T-helper 1 cell treated with Interleukin-12 subunit alpha and Interleukin-12 subunit beta and Interleukin-4 antibody, amounts not matched to agents 30 ng/mL and 1 ng/mL, for 36 hours (primary cell): ENCODE results near the gene DPP8. TPM values are rescaled to one million over a fixed set of nuclear protein-coding genes. Genes with fewer than 3 reads are reported as not detected.

Source experiments
- intact Hi-C: fragments of 100-400 bp; cut with micrococcal nuclease; formaldehyde crosslinking; loops from one replicate; pipeline ENCODE4 v1.15.1; 2024
- total RNA-seq: library from RNA; stranded (reverse); gene quantifications from 2 replicates; pipeline ENCODE4 v1.2.3, GENCODE V29; 2022

DPP8 gene
- total RNA-seq, 1 donor from 2014 or later, result 43.6 TPM

DNA sequence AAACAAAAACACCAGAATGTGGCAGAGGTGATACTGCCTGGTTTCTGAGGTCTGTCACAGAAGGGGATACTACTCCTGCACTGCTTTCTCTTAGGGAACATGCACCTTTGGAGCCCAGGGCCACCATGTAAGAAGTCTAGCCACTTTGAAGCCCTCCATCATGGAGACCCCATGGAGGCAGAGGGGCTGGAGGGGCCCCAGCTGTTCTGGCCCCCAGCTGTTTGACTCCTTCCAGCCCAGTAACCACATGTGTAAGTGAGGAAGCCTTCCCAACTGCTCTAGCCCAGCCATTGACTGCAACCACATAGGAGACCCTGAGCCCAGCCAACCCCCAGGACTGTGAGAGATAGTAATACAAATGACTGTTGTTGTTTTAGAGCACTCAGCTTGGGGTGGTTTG, 85.8 kb downstream of the DPP8 start:
- intact Hi-C loops, result no loop called here

DNA sequence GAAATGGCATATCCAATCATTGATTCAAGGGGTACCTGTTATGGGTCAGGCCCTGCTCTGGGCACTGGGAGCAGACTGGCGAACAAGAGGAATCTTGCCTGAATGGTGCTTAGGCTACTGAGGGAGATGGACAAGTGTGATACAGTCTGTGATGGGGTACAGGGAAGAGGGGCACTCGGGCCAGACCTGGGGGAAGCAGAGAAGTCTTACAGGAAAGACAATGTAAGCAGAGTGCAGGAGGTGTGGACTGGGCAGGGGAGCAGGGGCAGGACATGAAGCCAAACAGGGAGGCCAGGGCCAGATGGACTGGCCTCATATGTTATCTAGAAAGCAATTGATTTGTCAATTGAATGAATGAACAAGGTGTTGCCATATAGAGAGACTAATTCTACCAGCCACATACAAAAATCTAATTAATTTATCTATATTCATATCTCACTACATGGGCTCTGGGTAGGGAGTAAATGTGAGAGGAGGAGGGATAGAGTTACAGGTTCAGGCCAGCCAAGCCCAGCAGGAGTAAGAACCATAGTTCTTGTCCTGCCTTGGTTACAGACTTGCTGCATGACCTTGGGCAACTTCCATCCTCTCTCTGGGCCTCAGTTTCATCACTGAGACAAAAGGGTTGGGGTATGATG, 91.2 kb downstream of the DPP8 start:
- intact Hi-C loops, result no loop called here

DNA sequence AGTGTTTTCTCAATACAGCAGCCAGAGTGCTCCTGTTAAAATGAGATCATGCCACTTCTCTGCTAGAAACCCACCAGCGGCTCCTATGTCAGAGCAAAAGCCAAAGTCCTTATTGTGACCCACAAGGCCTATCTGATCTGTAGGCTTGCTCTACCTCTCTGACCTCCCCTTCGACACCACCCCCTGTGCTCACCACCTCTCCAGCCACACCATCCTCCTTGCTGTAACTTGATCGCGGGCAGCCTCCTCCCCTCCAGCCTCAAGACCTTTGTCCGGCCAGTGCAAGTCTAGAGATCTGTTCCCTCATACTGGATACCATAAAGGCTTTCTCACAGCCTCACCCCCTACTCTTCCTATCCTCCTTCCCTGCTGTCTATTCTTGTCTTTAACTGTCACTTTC, 92.8 kb downstream of the DPP8 start:
- intact Hi-C loops, result no loop called here

DNA sequence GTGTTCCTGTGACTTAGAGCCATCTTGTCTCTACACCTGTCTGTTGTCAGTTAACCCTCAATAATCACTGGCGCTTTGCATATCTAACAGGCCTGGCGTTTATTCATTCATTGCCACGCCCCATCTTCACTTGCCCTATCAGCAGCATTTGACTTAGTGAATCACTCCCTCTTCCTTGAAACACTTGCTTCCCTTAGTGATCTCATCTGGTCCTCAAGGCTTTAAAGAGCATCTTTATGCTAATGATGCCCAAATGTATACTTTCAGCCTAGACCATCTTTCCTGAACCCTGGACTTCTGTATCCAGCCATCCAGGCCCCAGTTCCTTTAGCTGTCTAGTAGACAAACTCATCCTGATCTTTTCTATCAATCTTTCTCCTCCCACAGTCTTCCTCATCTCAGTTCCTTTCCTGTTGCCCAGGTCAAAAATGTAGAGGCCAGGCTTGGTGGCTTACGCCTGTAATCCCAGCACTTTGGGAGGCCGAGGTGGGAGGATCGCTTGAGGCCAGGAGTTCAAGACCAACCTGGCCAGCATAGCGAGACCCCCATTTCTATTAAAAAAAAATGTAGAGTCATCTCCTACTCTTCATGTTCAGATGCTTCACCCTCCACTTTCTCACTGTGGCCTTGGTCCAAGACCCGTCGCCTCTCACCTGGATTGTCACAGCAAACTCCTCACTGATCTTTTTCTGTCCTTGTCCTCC, 93.4 kb downstream of the DPP8 start:
- intact Hi-C loops, result no loop called here

DNA sequence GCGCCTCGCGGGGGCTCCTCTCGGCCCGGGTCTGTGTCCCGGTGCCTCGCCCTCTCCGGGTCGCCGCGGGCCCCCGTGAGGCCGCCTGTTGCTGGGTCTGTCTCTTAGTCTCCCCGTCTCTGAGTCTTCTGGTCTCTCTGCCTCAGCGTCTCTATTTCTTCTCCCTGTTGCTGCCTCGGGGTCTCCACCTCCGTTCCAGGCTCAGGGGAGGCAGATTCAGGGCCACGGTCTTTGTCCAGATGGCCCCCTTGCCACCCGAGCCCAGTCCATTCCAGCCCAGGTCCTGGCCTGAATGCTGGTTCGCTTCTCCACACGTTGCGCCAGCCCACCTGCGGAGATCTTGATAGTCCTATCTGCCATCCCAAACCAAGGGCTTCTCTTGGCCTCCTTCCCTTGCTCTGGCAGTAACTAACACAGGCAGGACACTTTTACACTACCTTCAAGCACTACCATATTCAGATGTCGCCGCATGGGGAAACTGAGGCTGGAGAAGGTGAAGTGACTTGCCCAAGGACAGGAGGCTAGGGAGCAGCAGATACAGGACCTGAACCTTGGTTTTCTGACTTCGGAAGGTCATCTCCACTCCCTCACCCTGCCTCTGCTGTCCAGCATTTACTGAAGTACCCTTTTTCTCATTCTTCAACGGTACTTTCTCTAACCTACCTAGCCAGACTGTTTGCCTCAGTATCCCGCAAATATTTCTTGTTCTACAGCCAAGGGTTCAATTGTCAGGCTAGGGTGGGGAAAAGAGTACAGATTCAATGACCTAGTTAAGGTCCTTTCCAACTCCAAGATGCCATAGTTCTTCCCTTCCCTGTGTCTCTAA, 94.1 kb downstream of the DPP8 start:
- intact Hi-C loops, result no loop called here

DNA sequence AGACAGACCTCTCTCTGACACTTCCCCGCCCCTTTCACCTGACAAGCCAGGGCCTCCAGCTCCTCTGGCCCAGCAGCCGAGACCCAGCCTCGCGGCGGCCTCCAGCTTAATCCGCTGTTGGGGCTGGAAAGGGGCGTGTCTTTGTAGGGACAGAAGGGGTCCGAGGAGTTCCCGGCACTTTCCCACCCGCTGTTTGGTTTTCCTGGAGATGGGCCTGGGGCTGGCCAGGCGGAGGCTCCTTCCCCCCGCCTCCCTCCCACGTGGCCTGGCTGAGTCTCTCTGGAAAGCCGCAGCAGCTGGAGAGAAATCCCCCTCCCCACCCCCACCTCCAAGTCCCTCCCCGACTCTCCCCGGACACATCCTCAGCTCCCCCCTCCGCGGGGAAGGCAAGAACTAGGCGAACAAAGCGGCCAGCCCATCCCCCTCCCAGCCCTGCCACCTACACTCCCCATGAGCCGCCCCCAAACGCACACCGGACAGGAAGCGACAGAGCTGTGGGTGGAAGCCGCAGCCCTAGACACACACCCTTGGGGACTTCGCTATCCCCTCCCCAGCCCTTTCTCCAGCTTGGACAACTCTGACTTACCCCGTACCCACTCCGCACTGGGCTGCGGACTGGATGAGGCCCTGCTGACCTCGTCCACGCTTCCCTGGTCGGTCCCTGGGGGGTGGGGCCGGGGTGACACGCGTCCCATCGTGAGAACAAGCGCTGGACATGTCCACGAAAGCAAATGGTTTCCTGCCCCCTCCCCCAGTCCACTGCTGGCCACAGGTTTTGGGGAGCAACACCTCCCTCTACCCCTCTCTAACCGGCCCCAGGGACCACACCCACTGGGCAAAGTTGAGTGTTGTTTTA, 95.9 kb downstream of the DPP8 start:
- intact Hi-C loops, result no loop called here

DNA sequence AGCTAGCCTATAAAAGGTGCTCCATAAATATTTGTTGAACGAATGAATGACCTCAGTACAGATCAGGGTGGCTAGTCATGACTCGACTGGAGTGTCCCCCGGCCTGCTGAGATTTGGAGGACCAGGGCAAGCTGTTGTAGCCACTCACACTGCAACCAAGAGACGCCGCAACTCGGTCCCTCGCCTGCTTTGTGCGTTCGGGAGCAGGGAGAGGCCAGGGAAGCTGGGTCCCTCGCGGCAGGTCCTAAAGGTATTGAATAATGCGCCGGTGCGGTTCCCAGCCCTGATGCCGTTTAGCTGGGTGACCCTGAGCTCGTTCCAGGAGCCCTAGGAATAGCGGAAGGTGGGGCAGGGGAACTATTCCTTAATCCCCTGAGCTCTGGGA, 96.5 kb downstream of the DPP8 start:
- intact Hi-C loops, result no loop called here

DNA sequence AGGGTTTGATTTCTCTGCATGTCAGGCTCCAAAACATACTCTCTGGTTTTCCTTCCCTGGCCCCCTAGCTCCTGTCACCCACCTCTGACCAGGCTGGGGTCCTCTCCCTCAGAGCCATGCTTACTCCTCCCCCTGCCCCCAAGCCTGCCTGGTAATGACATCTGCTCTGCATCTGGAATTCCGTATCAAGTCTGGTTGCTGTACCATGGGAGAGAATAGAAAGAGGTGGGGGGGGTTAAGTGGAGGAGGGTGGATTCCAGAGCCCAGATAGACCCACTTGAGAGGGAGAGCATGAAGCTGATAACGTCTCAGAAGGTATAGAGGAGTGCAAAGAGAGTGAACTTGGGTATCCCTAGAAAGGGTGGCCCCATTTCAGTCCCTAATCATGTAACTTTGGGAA, 98.9 kb downstream of the DPP8 start:
- intact Hi-C loops, result no loop called here

DNA sequence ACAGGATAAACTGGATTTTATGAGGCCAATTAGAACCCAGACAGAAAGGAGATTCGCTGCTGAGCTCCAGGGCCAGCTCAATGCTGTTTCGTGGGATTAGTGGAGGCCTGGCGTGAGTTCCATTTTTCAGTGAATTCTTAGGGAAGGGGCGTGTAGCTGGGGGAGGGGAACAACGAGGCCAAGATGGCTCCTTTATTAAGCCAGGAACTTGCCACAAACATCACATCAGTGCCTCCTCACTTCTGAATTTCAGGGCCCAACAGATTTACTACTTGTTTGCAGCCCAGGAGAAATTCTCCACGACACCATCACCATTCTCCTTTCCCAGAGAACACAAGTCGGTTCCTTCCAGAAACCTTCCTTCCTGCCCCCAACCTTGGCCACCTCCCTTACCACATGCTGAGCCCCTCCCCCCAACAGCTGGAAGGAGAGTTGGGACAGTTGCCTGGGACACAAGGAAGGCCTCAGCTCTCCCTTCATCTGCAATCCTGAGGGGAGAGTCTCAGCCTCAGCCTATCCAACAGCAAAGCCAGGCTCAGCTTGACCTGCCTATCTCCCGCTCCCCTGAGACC, 100.6 kb downstream of the DPP8 start:
- intact Hi-C loops, result no loop called here

DNA sequence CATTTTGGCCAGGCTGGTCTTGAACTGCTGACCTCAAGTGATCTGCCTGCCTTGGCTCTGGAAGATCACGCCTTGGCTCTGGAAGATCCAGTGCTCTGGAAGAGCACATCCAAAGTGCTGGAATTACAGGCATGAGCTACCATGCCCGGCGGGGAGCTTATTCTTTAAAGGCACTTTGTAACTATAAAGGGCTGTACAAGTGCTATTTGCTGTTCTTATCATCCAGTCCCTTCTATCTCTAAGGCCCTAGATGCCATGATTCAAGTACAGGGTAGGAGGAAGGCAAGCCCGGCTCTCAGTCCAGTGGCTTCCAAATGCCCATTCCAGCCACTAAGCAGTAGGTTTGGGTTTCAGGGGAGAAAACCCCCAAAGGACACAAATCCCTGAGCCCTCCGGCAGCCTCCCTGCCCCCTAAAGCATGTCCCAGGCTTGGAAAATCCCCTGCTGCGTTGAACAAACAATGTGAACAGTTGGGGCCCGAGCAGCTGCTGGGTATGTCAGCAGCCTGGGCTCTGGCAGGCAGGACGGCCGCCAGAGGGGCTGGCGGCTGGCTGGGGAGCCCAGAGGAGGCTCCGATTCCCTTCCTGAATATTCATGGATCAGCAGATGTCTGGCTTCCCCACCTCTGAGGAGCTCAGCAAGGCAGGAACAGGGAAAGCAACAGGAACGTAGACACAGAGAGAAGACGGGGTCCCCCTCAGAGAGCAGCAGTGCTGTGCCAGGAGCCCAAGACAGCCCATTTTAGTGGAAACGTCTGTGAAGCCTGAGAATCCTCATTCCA, 102.5 kb downstream of the DPP8 start:
- intact Hi-C loops, result no loop called here

DNA sequence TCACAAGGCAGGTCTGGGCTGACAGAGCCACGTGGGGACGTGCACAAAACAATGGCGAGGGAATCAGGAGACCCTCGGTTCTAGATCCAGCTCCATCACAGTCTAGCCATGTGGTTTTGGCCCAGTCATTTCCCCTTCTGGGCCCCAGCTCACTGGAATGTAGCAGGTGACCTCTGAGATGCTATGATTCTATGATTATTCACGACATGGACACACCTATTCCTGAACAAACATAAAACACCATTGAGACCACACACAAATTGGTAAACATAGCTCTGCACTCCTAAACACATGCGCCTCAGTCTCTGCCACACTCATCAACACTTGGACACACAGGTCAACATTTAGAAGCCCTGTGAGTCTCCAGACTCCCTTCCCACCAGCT, 103.7 kb downstream of the DPP8 start:
- intact Hi-C loops, result no loop called here

DNA sequence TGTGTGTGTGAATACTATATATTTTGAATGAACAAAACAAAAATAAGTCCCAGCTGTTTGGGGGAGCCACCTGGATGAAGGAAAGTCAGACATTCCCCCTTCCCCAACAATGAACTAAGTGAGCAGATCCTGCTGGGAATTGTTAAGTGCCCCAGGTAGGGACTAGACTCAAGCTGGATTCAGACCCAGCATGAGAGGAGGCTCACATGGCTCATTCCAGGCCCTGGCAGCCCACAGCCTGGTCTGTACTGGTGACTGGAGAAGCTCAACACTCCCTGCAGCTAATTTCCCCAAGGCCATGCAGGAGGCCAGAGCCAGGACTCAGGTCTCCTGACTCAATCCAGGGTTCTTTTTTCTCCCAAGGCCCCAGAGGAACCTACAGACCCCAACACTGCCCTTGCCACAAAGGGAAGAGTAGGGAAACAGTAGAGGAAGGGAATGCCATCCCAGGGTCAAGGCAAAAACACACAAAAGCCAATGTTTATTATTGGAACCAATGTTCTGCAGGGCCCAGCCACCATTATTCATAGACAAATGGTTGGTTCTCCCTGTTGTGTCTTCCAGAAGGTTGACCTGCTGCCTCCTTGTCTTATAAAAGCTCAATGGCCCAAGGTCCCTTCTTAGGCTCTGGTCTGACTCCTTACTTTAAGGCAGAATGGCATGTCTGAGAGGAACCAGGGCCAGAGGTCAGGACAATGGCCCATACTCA, 104.3 kb downstream of the DPP8 start:
- intact Hi-C loops, result no loop called here

DNA sequence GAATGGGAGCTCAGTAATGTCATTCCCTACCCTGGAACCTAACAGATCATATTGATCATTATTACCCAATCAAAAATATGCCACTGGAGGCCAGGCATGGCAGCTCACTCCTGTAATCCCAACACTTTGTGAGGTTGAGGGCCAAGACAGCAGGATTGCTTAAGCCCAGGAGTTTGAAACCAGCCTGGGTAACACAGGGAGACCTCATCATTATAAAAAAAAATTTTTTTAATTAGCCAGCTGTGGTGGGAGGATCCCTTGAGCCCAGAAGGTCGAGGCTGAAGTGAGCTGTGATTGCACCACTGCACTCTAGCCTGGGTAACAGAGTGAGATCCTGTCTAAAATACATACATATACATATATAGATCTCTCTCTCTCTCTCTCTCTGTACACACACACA, 104.9 kb downstream of the DPP8 start:
- intact Hi-C loops, result no loop called here

DNA sequence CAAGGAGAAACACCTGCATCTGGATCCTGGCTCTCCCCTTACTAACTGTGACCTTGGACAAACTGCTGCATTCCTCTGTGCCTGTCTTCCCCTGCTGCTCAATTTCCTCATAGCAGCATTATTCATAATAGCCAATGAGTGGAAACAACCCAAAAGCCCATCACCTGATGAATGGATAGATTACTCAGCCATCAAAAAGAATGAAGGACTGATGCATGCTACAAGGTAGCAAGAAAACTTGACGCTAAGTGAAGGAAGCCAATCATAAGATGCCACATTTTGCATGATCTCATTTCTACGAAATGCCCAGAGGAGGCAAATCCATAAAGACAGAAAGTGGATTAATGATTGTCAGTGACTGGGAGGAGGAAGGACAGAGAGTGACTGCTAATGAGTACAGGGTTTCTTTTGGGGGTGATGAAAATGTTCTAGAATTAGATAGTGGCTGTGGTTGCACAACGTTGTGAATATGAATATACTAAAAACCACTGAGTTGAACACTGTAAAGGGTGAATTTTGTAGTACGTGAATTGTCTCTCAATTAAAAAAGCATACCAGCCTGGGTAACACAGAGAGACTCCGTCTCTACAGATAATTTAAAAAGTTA, 105.9 kb downstream of the DPP8 start:
- intact Hi-C loops, result no loop called here

DNA sequence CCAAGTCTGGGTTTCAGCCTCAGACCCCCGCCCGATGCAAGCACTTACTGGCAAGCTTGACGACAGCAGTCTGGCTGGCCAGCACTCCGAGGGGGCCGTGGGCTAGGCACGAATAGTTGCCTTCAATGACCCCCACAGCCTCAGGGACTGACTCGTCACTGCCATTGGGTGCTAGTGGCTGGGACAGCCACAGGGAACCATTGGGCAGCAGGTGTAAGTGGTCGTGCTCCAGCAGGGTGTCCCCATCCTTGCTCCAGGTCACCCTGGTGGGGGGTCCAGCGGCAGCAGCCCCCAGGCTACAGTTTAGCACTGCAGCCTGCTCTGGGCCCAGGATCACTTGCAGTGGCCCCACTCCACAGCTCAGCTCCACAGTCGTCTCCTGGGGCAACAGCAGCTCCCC, 106.5 kb downstream of the DPP8 start:
- intact Hi-C loops, result no loop called here

DNA sequence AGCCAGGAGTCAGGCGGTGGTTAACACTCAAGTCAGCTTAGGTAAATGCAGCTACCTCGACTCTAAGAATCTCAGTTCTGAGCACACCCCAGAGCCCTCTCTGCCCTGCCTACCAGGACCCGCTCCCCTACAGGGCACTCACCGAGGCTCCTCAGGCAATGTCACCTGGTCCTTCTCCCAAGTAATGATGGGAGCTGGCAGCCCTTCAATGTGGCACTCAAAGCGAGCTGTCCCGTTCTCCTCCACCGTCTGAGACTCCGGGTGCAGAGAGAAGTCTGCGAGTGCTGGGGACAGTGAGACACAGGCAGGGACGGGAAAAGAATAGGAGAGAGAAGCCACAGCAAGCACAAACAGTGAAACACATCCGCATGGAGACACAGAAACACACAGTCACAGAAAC, 107.5 kb downstream of the DPP8 start:
- intact Hi-C loops, result no loop called here

DNA sequence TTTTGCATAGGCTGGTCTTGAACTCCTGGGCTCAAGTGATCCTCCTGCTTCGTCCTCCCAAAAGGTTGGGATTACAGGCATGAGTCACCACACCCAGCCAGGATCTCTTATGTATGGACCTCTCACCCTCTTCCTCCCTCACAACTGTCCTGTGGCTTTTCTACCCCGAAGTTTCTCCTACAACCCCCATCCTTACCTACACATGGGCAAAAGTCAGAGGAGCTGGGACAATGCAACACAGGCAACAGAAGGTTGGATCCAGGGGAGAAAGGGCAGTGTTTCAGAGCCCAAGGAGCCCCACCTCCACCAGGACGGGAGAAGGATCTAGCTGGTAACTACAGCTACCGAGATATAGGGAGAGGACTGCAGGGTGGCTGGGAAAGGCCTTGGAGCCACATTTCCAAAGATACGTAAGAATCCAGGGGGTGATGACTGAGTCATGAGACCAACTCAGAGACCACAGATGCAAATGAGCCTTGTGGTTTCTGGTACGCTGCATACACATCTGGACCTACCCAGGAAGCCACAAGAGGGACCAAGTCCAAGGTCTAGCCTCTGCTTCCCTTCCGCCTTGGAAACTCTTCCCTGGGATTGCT, 108.4 kb downstream of the DPP8 start:
- intact Hi-C loops, result no loop called here

DNA sequence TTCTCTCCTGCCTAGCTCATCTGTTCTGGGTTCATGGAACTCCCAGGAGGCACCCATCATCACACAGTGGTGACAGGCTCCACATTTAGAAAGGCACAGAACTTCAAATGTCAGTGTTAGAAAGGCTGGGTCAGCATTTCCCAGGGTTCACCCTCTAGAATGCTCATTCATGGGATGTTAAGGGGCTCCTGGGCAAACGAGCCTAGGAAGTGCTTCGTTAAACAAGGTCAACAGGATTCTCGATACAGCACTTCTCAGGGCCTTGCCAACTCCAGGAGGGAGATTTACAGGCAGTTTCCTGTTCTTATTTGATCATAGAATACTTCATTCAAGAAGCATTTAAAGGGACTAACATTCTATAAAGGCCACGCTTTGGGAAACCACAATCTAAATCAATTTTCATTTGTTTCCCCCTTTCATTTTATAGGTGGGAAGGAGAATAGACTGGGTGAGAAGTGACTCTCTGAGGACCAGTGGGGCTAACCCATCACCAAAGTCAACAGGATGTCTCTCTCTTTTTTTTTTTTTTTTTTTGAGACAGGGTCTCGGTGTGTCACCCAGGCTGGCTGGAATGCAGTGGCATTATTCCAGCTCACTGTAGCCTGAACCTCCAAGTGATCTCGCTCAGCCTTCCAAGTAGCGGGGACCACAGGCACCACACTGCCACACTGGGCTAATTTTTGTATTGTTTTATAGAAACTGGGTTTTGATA, 109.0 kb downstream of the DPP8 start:
- intact Hi-C loops, result no loop called here
